Measurements from ENCODE around the gene KCNAB2. TPM values are rescaled to one million over a fixed set of nuclear protein-coding genes. Genes with fewer than 3 reads are reported as not detected.

KCNAB2 gene
- total RNA-seq, 1 donor: 5.8 TPM

DNA sequence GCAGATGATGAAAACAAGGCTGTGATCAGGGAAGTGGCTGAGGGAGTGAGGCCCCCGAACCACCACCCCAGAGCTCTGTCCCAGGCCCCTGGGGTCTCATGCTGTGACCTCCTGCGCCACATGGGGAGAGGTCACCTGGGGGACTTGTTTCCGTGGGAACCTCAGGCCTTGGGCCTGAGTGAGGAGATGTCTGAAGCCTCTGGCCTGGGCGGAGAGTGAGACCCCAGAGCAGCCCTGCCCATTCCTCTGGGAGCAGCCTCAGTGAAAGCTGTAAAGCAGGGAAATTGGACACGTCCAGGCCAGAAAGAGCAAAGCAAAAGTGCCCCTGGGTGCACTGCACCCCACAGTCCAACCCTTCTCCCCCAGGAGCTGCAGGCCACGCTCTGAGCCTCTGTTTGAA, 37.0 kb upstream of the KCNAB2 start:
- peak; percentile 66 for DNase-seq (ENCODE audit: insufficient read length, low spot score, missing footprints)
- Histone ChIP-seq H3K27ac (ENCODE audit: low read depth, low read length) (no peak overlapping the region), H3K79me2 (ENCODE audit: insufficient read depth, low read length) (no peaks in the 10 kb centered on the region), H3K4me1 (ENCODE audit: insufficient read depth, low read length) (no peaks in the 10 kb centered on the region), H4K20me1 (ENCODE audit: insufficient read depth, low read length) (peaks cover 2% of the 10 kb centered on the region), H3K36me3 (ENCODE audit: insufficient read depth, low read length) (no peaks in the 10 kb centered on the region), H3K9me3 (ENCODE audit: low read depth, low read length) (no peaks in the 10 kb centered on the region), H3K4me3 (ENCODE audit: insufficient read depth, low read length) (no peak overlapping the region), H2AFZ (ENCODE audit: low read length) (no peak overlapping the region), H3K27me3 (ENCODE audit: insufficient read depth, low read length) (no peaks in the 10 kb centered on the region), H3K4me2 (ENCODE audit: insufficient read depth, low read length) (no peak overlapping the region)
- TF ChIP-seq, protein P1, sequence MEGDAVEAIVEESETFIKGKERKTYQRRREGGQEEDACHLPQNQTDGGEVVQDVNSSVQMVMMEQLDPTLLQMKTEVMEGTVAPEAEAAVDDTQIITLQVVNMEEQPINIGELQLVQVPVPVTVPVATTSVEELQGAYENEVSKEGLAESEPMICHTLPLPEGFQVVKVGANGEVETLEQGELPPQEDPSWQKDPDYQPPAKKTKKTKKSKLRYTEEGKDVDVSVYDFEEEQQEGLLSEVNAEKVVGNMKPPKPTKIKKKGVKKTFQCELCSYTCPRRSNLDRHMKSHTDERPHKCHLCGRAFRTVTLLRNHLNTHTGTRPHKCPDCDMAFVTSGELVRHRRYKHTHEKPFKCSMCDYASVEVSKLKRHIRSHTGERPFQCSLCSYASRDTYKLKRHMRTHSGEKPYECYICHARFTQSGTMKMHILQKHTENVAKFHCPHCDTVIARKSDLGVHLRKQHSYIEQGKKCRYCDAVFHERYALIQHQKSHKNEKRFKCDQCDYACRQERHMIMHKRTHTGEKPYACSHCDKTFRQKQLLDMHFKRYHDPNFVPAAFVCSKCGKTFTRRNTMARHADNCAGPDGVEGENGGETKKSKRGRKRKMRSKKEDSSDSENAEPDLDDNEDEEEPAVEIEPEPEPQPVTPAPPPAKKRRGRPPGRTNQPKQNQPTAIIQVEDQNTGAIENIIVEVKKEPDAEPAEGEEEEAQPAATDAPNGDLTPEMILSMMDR (IDR thresholded peaks at IDR 0.05; ENCODE audit: extremely low read depth, low read depth, low read length): no peak

DNA sequence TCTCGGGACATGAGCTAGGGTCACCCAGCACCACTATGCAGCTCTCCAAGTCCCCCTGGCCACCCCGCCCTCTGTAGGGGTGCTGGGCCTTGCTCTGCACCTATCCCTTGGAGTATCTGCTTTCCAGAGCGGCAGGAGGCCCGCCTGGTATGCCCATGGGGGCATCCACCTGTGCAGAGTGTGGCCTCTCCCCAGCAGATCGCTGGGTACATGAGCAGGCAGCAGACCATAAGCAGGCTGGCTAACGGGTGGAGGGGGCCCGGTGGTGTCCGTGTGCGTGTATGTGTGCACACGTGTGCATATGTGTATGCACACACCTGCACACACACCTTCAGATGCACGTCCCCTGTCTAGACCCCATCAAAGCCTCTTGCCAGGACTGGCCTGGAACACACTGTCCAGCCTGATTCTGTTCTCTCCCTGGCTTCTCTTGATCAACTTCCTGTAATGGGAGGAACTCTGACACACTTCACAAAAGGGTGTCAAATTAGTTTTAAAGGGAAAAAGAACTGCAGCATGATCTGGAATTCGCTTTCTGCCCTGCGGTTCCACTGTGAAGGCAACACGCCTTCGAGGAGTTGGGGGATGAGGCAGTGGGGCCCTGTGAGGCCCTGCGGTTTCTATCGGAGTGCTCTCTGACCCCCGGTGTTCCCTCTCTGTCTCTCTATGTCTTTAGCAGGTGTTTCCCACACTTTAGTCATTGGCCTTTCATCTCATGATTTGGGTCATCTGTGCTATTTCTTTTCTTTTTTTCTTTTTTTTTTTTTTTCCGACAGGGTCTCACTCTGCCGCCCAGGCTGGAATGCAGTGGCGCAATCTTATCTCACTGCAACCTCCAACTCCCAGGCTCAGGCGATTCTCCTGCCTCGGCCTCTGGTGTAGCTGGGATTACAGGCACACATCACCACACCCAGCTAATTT, 36.3 kb upstream of the KCNAB2 start:
- Histone ChIP-seq H3K4me2 (ENCODE audit: insufficient read depth, low read length) (no peak overlapping the region), H2AFZ (ENCODE audit: low read length) (no peak overlapping the region)
- DNase-seq (ENCODE audit: insufficient read length, low spot score, missing footprints): peak; percentile 58

DNA sequence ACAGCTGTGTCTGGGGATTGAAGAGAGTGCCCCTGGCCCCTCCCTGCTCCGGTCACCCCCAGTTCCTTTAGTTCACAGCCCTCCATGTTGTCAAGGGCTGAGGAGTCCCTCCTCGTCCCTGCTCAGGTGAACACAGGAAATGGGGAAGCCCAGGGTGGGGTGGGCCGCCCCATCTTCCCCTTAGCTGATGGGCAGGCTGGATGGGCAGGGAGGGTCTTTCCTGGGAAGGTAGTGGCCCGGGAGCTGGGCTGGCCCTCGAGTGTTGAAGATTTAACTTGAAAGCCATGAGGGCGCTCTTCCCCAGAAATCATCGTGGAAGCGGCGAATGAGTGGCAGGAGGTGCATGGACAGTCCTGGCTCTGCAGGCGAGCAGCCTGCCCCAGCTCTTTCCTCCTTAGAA, 35.1 kb upstream of the KCNAB2 start:
- Histone ChIP-seq H3K4me1 (ENCODE audit: insufficient read depth, low read length) (no peaks in the 10 kb centered on the region), H3K27ac (ENCODE audit: low read depth, low read length) (no peak overlapping the region), H4K20me1 (ENCODE audit: insufficient read depth, low read length) (peaks cover 2% of the 10 kb centered on the region), H3K79me2 (ENCODE audit: insufficient read depth, low read length) (no peaks in the 10 kb centered on the region), H2AFZ (ENCODE audit: low read length) (no peak overlapping the region), H3K4me3 (ENCODE audit: insufficient read depth, low read length) (no peak overlapping the region), H3K9me3 (ENCODE audit: low read depth, low read length) (no peaks in the 10 kb centered on the region), H3K36me3 (ENCODE audit: insufficient read depth, low read length) (no peaks in the 10 kb centered on the region), H3K4me2 (ENCODE audit: insufficient read depth, low read length) (no peak overlapping the region), H3K27me3 (ENCODE audit: insufficient read depth, low read length) (no peaks in the 10 kb centered on the region)
- TF ChIP-seq, protein P1 (IDR thresholded peaks at IDR 0.05; ENCODE audit: extremely low read depth, low read depth, low read length): no peak
- peak; percentile 48 for DNase-seq (ENCODE audit: insufficient read length, low spot score, missing footprints)

More for the DNA sequence above, 36.3 kb upstream of the KCNAB2 start:
- Histone ChIP-seq H3K27me3 (ENCODE audit: insufficient read depth, low read length) (no peaks in the 10 kb centered on the region), H3K36me3 (ENCODE audit: insufficient read depth, low read length) (no peaks in the 10 kb centered on the region), H4K20me1 (ENCODE audit: insufficient read depth, low read length) (peaks cover 2% of the 10 kb centered on the region), H3K27ac (ENCODE audit: low read depth, low read length) (no peak overlapping the region), H3K4me3 (ENCODE audit: insufficient read depth, low read length) (no peak overlapping the region), H3K79me2 (ENCODE audit: insufficient read depth, low read length) (no peaks in the 10 kb centered on the region), H3K9me3 (ENCODE audit: low read depth, low read length) (no peaks in the 10 kb centered on the region), H3K4me1 (ENCODE audit: insufficient read depth, low read length) (no peaks in the 10 kb centered on the region)
- TF ChIP-seq, protein P1 (IDR thresholded peaks at IDR 0.05; ENCODE audit: extremely low read depth, low read depth, low read length): no peak

DNA sequence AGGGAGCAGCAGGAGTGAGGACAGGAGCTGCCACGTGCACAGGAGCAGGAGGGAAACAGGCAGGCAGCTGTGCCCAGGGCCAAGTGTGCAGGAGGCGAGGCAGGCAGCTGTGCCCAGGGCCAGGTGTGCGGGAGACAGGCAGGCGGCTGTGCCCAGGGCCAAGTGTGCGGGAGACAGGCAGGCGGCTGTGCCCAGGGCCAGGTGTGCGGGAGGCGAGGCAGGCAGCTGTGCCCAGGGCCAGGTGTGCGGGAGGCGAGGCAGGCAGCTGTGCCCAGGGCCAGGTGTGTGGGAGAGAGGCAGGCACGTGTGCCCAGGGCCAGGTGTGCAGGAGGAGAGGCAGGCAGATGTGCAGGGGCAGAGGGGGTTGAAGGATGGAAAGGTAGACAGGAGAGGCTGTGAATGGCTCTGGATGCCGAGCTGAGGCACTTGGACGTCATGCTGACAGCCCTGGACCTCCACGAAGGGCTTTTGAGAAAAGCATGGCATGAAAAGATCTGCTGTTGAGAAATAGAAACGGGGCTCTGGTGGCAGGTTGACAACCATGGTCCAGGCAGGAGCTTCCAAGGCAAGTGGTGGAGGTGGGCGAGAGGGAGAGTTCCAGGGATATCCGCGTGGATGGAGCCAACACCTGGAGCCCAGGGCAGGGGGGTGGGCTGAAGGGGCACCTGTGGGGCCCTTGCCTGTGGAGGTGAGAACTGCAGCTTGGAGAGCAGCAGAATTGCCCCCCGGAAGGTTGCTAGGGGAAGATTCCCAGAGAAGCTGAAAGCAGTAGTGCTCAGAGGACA, 34.3 kb upstream of the KCNAB2 start:
- Histone ChIP-seq H2AFZ (ENCODE audit: low read length) (no peak overlapping the region), H3K4me1 (ENCODE audit: insufficient read depth, low read length) (no peaks in the 10 kb centered on the region), H3K36me3 (ENCODE audit: insufficient read depth, low read length) (no peaks in the 10 kb centered on the region), H3K27me3 (ENCODE audit: insufficient read depth, low read length) (no peaks in the 10 kb centered on the region), H4K20me1 (ENCODE audit: insufficient read depth, low read length) (peaks cover 2% of the 10 kb centered on the region), H3K27ac (ENCODE audit: low read depth, low read length) (no peak overlapping the region), H3K4me3 (ENCODE audit: insufficient read depth, low read length) (no peak overlapping the region), H3K4me2 (ENCODE audit: insufficient read depth, low read length) (no peak overlapping the region), H3K9me3 (ENCODE audit: low read depth, low read length) (no peaks in the 10 kb centered on the region), H3K79me2 (ENCODE audit: insufficient read depth, low read length) (no peaks in the 10 kb centered on the region)
- peak; percentile 58 for DNase-seq (ENCODE audit: insufficient read length, low spot score, missing footprints)
- TF ChIP-seq, protein P1 (IDR thresholded peaks at IDR 0.05; ENCODE audit: extremely low read depth, low read depth, low read length): no peak

Measured in osteoblast (primary cell).